ENCODE data around the gene KIAA1614. TPM values are rescaled to one million over a fixed set of nuclear protein-coding genes. Genes with fewer than 3 reads are reported as not detected.

Gene KIAA1614
- total RNA-seq, 1 donor from 2014 or later: 2.6 TPM

DNA sequence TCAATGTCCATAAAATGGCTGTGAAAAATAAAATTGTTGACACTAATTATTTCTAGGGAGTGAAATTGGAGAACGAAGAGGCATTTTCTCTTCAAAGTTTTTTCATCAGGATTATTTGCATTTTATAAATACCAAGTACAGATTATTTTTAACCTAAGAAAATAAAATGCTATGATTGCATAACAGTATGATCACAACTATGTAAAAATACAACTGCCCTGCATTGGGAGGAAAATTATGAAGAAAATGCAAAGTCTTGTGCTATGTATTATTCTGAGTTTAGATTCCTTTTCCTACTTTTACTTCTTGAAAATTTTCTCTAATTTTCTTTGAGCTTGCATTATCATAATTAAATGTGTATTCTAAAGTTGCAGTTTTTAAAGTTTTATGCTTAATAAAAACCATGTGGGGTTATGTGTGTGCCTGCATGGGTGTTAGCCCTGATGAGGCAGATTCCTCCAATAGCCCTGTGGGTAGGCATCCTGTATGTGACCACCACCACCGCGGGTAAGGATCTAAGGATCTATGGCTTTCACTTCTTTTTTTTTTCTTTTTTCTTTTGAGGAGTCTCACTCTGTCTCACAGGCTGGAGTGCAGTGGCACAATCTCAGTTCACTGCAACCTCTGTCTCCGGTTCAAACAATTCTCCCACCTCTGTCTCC lies 85.3 kb downstream of the KIAA1614 start:
- no peak overlapping the region for H3K4me3 Mint-ChIP-seq (ENCODE audit: unreplicated experiment)
- TF ChIP-seq, protein P1, sequence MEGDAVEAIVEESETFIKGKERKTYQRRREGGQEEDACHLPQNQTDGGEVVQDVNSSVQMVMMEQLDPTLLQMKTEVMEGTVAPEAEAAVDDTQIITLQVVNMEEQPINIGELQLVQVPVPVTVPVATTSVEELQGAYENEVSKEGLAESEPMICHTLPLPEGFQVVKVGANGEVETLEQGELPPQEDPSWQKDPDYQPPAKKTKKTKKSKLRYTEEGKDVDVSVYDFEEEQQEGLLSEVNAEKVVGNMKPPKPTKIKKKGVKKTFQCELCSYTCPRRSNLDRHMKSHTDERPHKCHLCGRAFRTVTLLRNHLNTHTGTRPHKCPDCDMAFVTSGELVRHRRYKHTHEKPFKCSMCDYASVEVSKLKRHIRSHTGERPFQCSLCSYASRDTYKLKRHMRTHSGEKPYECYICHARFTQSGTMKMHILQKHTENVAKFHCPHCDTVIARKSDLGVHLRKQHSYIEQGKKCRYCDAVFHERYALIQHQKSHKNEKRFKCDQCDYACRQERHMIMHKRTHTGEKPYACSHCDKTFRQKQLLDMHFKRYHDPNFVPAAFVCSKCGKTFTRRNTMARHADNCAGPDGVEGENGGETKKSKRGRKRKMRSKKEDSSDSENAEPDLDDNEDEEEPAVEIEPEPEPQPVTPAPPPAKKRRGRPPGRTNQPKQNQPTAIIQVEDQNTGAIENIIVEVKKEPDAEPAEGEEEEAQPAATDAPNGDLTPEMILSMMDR (IDR thresholded peaks at IDR 0.05; ENCODE audit: unreplicated experiment): no peak
- H3K27me3 Mint-ChIP-seq (ENCODE audit: unreplicated experiment): no peaks in the 10 kb centered on the region
- H3K36me3 Mint-ChIP-seq (ENCODE audit: low read depth, unreplicated experiment): peaks cover 19% of the 10 kb centered on the region
- H3K9me3 Mint-ChIP-seq (ENCODE audit: unreplicated experiment): no peaks in the 10 kb centered on the region
- no peak for DNase-seq (ENCODE audit: low spot score)
- peaks cover 1% of the 10 kb centered on the region for H3K4me1 Mint-ChIP-seq (ENCODE audit: unreplicated experiment)
- H3K27ac Mint-ChIP-seq (ENCODE audit: unreplicated experiment): no peak overlapping the region

Other genes starting within 250 kb of the KIAA1614 start
- gene STX6, start 110.0 kb downstream of the KIAA1614 start, total RNA-seq (ENCODE audit: unreplicated experiment): 60.2 TPM
- gene MR1, start 121.1 kb downstream of the KIAA1614 start, total RNA-seq (ENCODE audit: unreplicated experiment): 0.67 TPM
- 18.0 TPM for gene IER5, start 175.8 kb downstream of the KIAA1614 start, total RNA-seq (ENCODE audit: unreplicated experiment)